HepG2 (cell line): ENCODE data around the gene IBSP.

ENCODE experiments used
- HES4 ChIP-seq: sonication (generic); formaldehyde crosslinking; IDR thresholded peaks from 2 replicates; pipeline ENCODE4 v1.9.0; 2021; ENCODE audit warnings: mild to moderate bottlenecking, missing genetic modification reagents, borderline replicate concordance
- PATZ1 ChIP-seq: sonication (generic); formaldehyde crosslinking; IDR thresholded peaks from 2 replicates; pipeline ENCODE4 v1.4.0; 2020; ENCODE audit warnings: missing genetic modification reagents
- SNRNP70 ChIP-seq: fragments of 200-400 bp; formaldehyde crosslinking; IDR thresholded peaks from 2 replicates; pipeline ENCODE4 v1.6.1; 2017; ENCODE audit warnings: mild to moderate bottlenecking, low read depth, low read length, moderate library complexity
- ZNF343 ChIP-seq: sonication (generic); formaldehyde crosslinking; IDR thresholded peaks from 2 replicates; pipeline ENCODE4 v1.4.0; 2020; ENCODE audit warnings: mild to moderate bottlenecking, missing genetic modification reagents

DNA sequence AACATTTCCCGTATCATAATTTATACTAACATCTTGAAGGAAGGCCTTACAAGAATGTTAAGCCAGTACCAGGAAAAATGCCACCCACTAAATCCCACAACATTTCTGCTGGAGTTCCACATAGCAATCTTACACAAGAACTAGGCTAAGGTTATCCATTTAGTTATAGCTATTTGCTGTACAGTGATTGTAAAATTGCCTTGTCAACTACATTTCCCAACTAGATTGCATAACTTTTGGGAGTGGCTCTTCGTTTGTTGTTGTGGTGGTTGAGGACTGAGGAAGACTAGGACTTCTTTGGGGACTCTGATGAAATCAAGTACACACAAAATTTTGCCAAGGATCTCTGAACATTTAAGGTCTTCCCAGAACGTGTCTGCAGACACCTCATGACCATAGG is 8.0 kb downstream of the IBSP start:
- no peak for TF ChIP-seq SNRNP70
- TF ChIP-seq ZNF343 (CRISPR knock-in tag) = no peak
- no peak for TF ChIP-seq HES4 (CRISPR knock-in tag)
- TF ChIP-seq PATZ1 (CRISPR knock-in tag) = no peak
